Measurements from ENCODE around the gene TRIM34. TPM values are rescaled to one million over a fixed set of nuclear protein-coding genes. Genes with fewer than 3 reads are reported as not detected.

Gene TRIM34, protein sequence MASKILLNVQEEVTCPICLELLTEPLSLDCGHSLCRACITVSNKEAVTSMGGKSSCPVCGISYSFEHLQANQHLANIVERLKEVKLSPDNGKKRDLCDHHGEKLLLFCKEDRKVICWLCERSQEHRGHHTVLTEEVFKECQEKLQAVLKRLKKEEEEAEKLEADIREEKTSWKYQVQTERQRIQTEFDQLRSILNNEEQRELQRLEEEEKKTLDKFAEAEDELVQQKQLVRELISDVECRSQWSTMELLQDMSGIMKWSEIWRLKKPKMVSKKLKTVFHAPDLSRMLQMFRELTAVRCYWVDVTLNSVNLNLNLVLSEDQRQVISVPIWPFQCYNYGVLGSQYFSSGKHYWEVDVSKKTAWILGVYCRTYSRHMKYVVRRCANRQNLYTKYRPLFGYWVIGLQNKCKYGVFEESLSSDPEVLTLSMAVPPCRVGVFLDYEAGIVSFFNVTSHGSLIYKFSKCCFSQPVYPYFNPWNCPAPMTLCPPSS
- 10 to 100 TPM; 12.9 to 13.3 TPM for total RNA-seq

DNA sequence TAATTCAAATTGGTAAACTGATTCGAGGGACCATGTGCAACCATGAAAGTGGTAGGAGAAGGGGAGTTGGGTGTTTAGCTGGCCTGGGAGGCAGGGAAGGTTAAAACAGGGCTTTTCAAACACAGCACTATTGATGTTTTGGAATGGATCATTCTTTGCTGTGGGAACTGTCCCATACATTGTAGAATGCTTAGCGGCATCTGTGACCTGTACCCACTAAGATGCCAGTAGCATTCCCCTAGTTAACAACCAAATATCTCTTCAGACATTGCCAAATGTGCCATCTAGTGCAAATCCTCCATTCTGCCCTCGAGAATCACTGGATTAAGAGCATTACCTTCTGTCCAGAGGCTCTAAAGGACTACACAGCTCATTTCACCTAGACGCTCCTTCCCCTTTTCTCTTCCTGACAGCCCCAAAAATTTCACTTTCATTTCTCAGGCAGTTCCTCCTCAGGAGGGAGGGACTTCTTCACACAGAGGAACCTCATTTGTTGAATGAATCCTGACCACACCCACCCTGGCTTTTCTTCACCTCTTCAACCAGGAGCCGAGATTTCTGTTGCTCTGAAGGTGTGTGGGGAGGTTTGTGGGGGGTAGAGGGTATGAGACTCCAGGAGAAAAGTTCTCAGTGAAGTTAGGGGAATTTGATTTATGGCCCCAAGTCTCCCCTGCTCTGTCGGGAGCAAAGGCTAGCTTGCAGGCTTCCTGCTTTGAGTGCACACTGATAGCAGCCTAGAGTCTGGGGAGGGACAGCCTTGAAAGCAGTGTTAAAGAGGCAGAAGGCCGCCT, at the start of gene TRIM34:
TRIM34 (plus strand) TSS at position 513 of the 791 bp plus-strand sequence. CDS start 7,331 bp downstream, outside the sequence.

DNA sequence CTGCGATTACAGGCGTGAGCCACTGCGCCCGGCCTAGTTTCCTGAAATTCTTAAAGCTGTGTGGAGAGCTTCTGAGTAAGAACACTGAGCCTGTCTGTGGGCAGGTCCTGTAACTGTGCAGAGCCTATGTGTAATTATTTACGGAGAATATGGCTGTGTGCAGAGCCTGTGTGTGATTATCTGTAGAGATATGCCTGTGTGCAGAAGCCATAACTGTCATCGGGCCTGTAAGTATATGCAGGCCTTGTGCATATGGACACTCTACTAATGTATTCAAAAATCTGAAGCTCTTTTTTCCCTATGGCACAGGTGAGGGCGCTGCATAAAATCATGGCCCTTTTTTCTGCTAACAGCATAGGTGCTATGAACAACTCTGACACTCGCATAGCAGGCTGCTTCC, 44.2 kb upstream of the TRIM34 start, which contains the start of gene OR52B6:
OR52B6 (plus strand) TSS at position 301 of the 400 bp plus-strand sequence; CDS start at position 301, 0 bp downstream.

DNA sequence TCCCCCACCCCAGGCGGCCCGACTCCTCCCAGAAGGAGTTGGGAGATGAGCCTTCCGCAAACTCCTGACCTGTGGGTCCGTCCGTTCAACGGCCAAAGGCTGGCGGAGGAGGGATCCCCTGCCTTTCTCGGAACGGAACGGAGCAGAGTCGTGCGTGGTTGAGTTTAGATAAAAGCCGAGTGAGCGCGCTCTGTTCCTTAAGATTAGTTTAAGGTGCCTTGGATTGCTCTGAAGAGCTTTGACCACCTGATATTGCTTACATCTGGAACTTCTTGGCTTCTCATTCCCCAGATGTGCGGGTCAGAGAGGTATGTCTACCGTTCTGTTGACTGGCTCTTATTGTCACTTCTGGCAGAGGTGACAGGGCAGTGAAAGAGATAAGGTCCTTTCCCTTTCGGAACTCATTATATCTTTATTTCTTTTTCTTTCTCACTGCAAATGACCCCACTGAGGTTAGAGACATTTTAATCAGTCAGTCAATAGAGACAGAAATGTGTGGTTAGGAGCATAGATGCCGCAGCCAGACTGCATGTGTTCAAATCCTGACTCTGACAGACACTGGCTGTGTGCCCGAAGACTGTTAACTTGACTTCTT, 28.1 kb upstream of the TRIM34 start, which contains the start of gene TRIM6:
TRIM6 (plus strand) TSS at position 31 of the 595 bp plus-strand sequence; CDS start at position 292, 261 bp downstream.

DNA sequence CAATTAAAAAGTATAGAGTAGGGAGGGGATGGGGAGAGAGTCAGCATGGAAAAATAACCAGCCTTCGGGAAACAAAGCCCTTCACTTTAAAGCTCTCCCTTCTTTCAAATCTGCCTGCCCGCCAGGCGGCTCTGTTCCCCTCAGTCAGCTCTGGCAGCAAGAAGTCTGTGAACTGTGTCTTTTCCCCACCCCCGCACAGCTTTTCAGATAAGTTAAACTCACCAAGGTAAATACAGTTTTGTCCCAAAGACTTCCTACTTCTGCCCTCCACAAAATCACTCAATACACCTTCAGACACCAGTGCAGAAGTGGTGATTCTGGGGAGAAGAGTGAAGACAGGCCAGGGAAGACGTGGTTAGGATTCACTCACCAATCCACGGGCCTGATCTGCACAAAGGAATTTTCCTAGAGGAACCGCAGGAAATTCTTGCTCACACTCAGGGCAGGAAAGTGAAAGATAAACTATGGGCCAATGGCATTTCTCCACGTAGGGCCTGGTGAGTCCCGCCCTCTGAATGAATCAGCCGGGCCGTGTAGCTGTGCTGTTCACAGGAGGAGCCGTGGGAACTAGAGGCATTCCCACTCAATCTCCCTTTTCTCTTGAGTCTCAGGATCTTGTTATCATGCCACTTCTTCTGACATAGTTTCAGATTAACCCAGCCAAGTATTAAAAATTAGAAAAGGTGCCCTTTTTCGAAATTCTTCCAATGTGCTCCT, 60.0 kb downstream of the TRIM34 start, which contains the start of gene TRIM5:
TRIM5 (minus strand) TSS at position 429 of the 717 bp plus-strand sequence. CDS start 4,897 bp downstream, outside the sequence.

DNA sequence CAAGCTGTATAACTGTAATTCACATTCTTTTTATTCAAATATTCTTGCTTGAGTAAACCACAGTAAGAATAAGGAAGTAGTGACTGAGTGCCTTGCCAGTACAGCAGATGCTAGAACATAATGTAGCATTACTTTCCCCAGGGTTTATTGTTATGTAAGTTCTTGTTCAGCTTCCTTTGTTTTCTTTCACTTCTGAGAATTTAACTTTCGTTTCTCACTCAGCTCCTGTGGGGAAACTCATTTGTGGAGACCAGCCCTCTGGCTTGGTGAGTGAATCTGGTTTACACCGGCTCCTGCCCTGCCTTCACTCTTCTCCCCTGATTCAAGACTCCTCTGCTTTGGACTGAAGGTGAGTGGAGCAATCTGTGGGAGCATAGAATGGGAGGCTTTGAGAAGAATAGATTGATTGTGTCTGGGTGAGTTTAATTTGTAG, 64.8 kb downstream of the TRIM34 start, which contains the start of gene TRIM22:
TRIM22 (plus strand) TSS at position 240 of the 433 bp plus-strand sequence. CDS start 6,443 bp downstream, outside the sequence.

Other genes with a start within 250 kb of the TRIM34 start
- not detected for gene OR51M1, start 241.2 kb upstream of the TRIM34 start, total RNA-seq
- not detected for gene OR51Q1, start 202.9 kb upstream of the TRIM34 start, total RNA-seq
- gene OR51I1, start 183.5 kb upstream of the TRIM34 start, total RNA-seq, result not detected
- gene OR51I2, start 175.7 kb upstream of the TRIM34 start, total RNA-seq, result not detected
- gene OR52D1, start 136.3 kb upstream of the TRIM34 start, total RNA-seq, result not detected
- gene UBQLN3, start 115.0 kb upstream of the TRIM34 start, total RNA-seq, result not detected
- gene UBQLNL, start 108.3 kb upstream of the TRIM34 start, total RNA-seq, result under 1 TPM in 1 of 2 experiments, not detected in 1; 0.20 TPM
- gene OR52H1, start 76.5 kb upstream of the TRIM34 start, total RNA-seq, result not detected
- gene OR52B6, start 44.1 kb upstream of the TRIM34 start, total RNA-seq, result not detected
- gene TRIM6, start 28.4 kb upstream of the TRIM34 start, total RNA-seq, result under 1 TPM; 0.10 to 0.28 TPM
- 10 to 100 TPM; 28.7 to 28.9 TPM for gene TRIM5, start 60.1 kb downstream of the TRIM34 start, total RNA-seq
- gene TRIM22, start 64.8 kb downstream of the TRIM34 start, total RNA-seq, result 100 to 1,000 TPM; 262 to 277 TPM
- under 1 TPM; 0.40 to 0.55 TPM for gene OR56B1, start 111.4 kb downstream of the TRIM34 start, total RNA-seq
- gene OR52N4, start 129.2 kb downstream of the TRIM34 start, total RNA-seq, result 1 to 10 TPM; 1.3 to 1.9 TPM
- not detected for gene OR52N5, start 158.4 kb downstream of the TRIM34 start, total RNA-seq
- not detected for gene OR52N1, start 166.3 kb downstream of the TRIM34 start, total RNA-seq
- gene OR52N2, start 183.9 kb downstream of the TRIM34 start, total RNA-seq, result not detected
- gene OR52E6, start 216.9 kb downstream of the TRIM34 start, total RNA-seq, result not detected
- gene OR52E8, start 232.7 kb downstream of the TRIM34 start, total RNA-seq, result not detected